Type B pancreatic cell (in vitro differentiated cells): ENCODE measurements around the gene NEUROD2. TPM values are rescaled to one million over a fixed set of nuclear protein-coding genes. Genes with fewer than 3 reads are reported as not detected.

Source experiments
- DNase-seq: peaks from one replicate; pipeline ENCODE4 v3.0.0; 2021; ENCODE audit warnings: mixed read lengths; ENCODE audit not compliant: unreplicated experiment; ENCODE audit errors: extremely low spot score
- H3K27ac Mint-ChIP-seq: 2 replicates; pipeline ENCODE4 v1.8.0; 2021; ENCODE audit warnings: mild to moderate bottlenecking, mixed read lengths
- H3K27me3 Mint-ChIP-seq: 2 replicates; pipeline ENCODE4 v1.8.0; 2021; ENCODE audit warnings: mixed read lengths
- H3K36me3 Mint-ChIP-seq: 2 replicates; pipeline ENCODE4 v1.8.0; 2021; ENCODE audit warnings: mixed read lengths
- H3K4me1 Mint-ChIP-seq: one replicate; pipeline ENCODE4 v1.8.0; 2021; ENCODE audit warnings: mixed read lengths; ENCODE audit not compliant: unreplicated experiment
- H3K4me3 Mint-ChIP-seq: 2 replicates; pipeline ENCODE4 v1.8.0; 2021; ENCODE audit warnings: mild to moderate bottlenecking, mixed read lengths
- H3K9me3 Mint-ChIP-seq: 2 replicates; pipeline ENCODE4 v1.8.0; 2021; ENCODE audit warnings: mixed read lengths
- CTCF ChIP-seq: fragments of 200-600 bp; sonication (generic); conservative IDR thresholded peaks from 2 replicates; pipeline ENCODE4 v1.5.0; 2021; ENCODE audit warnings: antibody characterized with exemption, mild to moderate bottlenecking
- long read RNA-seq: library from polyadenylated mRNA; unstranded; transcript quantifications from one replicate; pipeline ENCODE4 v2.0.0, GENCODE V29; 2020
- total RNA-seq: library from RNA; stranded (reverse); gene quantifications from 2 replicates; pipeline ENCODE4 v1.2.1, GENCODE V29; 2021; ENCODE audit warnings: low replicate concordance

NEUROD2 gene
- not detected in 2 replicates for total RNA-seq
- long read RNA-seq, result 0 reads

- H3K4me3 Mint-ChIP-seq, result peak within 1 kb of the TSS; percentile 51
Observed at GRCh38 chr17:39607851-39608130, at the start of gene NEUROD2. Gene NEUROD2, minus strand, starts transcription at chr17:39607920. Its CDS starts 1,321 bp downstream, at chr17:39606599.

GRCh38 chr17:39655105-39655504 is 47.4 kb upstream of the NEUROD2 start:
- Mint-ChIP-seq H3K9me3 (no peaks in the 10 kb centered on the region), H3K36me3 (no peaks in the 10 kb centered on the region), H3K27me3 (no peaks in the 10 kb centered on the region), H3K4me3 (no peak overlapping the region), H3K4me1 (peaks cover 34% of the 10 kb centered on the region), H3K27ac (no peak overlapping the region)
- no peak for DNase-seq
- no peak for TF ChIP-seq CTCF

More at GRCh38 chr17:39607851-39608130, at the start of gene NEUROD2:
- TF ChIP-seq CTCF, result no peak
- Mint-ChIP-seq H3K36me3 (peaks cover 4% of the 10 kb centered on the region), H3K4me1 (no peaks in the 10 kb centered on the region), H3K27me3 (peaks cover 83% of the 10 kb centered on the region), H3K9me3 (no peaks in the 10 kb centered on the region), H3K27ac (no peak within 1 kb of the TSS)
- DNase-seq, result no peak

- DNase-seq, result no peak
- H3K27ac Mint-ChIP-seq, result peak overlapping the region; percentile 50
- no peaks in the 10 kb centered on the region for H3K9me3 Mint-ChIP-seq
- H3K4me3 Mint-ChIP-seq, result no peak overlapping the region
- no peaks in the 10 kb centered on the region for H3K36me3 Mint-ChIP-seq
- TF ChIP-seq CTCF, result peak; percentile 87
- H3K27me3 Mint-ChIP-seq, result no peaks in the 10 kb centered on the region
- H3K4me1 Mint-ChIP-seq, result peaks cover 41% of the 10 kb centered on the region
Observed at GRCh38 chr17:39653662-39654331, 46.1 kb upstream of the NEUROD2 start.

GRCh38 chr17:39653316-39653661 is 45.6 kb upstream of the NEUROD2 start:
- no peak for DNase-seq
- H3K27ac Mint-ChIP-seq, result no peak overlapping the region
- H3K27me3 Mint-ChIP-seq, result no peaks in the 10 kb centered on the region
- no peaks in the 10 kb centered on the region for H3K9me3 Mint-ChIP-seq
- H3K36me3 Mint-ChIP-seq, result no peaks in the 10 kb centered on the region
- TF ChIP-seq CTCF, result no peak
- H3K4me3 Mint-ChIP-seq, result no peak overlapping the region
- H3K4me1 Mint-ChIP-seq, result peaks cover 41% of the 10 kb centered on the region

GRCh38 chr17:39652587-39653315 is 45.0 kb upstream of the NEUROD2 start:
- H3K4me1 Mint-ChIP-seq, result peaks cover 41% of the 10 kb centered on the region

More at GRCh38 chr17:39652587-39653315, 45.0 kb upstream of the NEUROD2 start:
- TF ChIP-seq CTCF, result no peak
- Mint-ChIP-seq H3K27me3 (no peaks in the 10 kb centered on the region), H3K4me3 (peak overlapping the region; percentile 67), H3K36me3 (no peaks in the 10 kb centered on the region), H3K27ac (peak overlapping the region; percentile 30), H3K9me3 (no peaks in the 10 kb centered on the region)
- DNase-seq, result no peak
